RWPE1 (cell line): ENCODE data around the gene ISLR.

Experiments
- CTCF ChIA-PET: fragments of 350-600 bp; sonication (Branson Sonifier 250); formaldehyde crosslinking; extraction: SDS; loops from one replicate; lab custom pipeline; 2021; lab: Yijun Ruan, JAX
- POLR2A ChIA-PET: fragments of 400-600 bp; formaldehyde crosslinking; extraction: SDS; loops from one replicate; lab custom pipeline; 2020; ENCODE audit warnings: antibody characterized with exemption; ENCODE audit not compliant: low non-redundant PET; lab: Yijun Ruan, JAX
- DNase-seq: peaks from one replicate; pipeline ENCODE4 v3.0.0; 2012; ENCODE audit warnings: low spot score
- H3K27ac ChIP-seq: fragments of 450-650 bp; 2 replicates; pipeline ENCODE4 v1.5.1; 2017
- TF ChIP-seq, protein P1 (sequence below): fragments of 450-650 bp; conservative IDR thresholded peaks from 2 replicates; pipeline ENCODE4 v1.5.1; 2017; ENCODE audit warnings: low read depth, mild to moderate bottlenecking

Gene ISLR

DNA sequence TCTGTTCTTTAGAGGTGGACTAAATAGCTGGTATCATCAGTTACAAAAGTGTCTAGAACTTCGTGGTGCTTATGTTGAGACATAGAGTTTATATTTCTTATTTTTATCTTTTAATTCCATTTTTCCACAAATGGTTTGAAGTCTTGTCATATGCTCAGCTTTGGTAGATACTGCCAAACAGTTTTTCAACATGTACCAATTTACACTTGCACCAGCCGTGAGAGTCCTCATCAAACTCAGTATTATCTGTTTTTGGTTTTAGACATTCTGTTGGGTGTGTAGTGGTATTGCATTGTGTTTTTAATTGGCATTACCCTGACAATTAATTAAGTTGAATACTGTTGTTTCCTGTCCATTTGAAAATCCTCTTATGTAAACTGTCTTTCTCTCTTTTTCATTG is 26.5 kb upstream of the ISLR start:
- no peak overlapping the region for H3K27ac ChIP-seq
- no peak for DNase-seq
- POLR2A ChIA-PET = no interaction called here
- TF ChIP-seq, protein P1, sequence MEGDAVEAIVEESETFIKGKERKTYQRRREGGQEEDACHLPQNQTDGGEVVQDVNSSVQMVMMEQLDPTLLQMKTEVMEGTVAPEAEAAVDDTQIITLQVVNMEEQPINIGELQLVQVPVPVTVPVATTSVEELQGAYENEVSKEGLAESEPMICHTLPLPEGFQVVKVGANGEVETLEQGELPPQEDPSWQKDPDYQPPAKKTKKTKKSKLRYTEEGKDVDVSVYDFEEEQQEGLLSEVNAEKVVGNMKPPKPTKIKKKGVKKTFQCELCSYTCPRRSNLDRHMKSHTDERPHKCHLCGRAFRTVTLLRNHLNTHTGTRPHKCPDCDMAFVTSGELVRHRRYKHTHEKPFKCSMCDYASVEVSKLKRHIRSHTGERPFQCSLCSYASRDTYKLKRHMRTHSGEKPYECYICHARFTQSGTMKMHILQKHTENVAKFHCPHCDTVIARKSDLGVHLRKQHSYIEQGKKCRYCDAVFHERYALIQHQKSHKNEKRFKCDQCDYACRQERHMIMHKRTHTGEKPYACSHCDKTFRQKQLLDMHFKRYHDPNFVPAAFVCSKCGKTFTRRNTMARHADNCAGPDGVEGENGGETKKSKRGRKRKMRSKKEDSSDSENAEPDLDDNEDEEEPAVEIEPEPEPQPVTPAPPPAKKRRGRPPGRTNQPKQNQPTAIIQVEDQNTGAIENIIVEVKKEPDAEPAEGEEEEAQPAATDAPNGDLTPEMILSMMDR = no peak
- CTCF ChIA-PET = no interaction called here

DNA sequence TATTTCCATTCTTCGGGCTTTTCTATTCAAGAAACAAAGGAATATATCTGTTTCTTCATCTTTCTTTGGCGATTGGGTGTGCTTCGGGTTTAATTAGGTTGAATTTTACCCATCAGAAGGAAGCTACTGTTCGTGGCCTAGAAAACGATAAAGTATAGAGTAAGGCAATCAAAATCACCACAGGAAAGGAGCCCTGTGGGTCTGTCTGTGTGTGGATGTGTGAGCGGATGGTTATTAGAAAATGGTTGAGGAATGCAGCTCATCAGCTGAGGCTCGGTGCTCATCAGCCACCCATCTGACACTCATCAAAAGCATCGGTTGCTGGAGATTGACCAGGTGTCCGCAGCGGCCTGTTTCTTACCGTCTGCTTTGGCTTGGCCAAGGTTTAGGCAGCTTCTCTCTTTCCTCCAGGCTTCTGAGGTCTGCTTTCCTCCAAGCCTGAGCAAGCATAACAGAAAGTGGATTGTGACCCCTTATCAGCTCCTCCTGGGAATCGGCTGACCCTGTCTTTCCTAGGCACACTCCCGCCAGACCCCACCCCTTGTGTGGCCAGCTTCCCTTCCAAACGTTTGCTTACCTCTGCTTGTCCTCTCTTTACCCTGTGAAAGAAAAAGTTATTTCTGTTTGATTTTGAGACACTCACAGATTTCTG is 17.6 kb upstream of the ISLR start:
- DNase-seq = no peak
- TF ChIP-seq, protein P1 = no peak
- POLR2A ChIA-PET = no interaction called here
- no peak overlapping the region for H3K27ac ChIP-seq
- CTCF ChIA-PET = interaction anchor here (0.7 kb wide), 1 partner anchor 1470 kb away, joined by 3 read pairs; no protein-coding TSS in a partner anchor

DNA sequence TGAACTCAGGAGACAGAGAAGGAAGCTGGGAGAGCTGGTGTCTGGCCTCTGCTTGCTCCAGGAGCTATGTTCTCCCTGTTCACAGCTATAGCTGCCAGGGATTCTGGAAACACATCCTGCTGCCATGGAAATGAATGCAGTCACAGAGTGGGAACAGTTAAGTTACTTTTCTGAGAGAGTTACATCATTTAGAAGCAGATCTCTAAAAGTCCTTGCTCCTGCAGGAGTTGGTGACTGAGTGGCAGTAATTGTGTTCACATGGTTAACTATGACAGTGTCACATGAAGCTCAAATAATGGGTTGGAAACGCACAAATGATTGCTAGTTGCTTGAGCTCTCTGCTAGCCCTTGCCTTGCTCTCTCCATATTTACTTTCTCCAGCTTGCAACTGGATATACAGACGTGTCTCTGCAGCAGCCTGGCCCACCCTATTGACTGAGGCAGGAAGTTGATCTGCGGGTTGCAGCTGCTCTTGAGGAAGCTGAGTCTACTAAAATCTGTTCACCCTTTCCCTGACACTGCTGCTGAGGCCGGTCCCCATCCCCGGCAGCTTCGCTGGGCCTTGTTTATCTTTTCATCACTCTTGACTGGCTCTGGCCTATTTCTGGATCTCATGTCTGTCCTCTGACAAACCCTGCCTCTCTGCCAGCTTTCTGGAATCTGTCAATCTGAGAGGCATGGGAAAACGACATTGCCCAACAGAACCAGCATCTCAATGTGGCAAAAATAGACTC is 16.7 kb upstream of the ISLR start:
- CTCF ChIA-PET = interaction anchor here (0.7 kb wide), 1 partner anchor 1469 kb away, joined by 3 read pairs; no protein-coding TSS in a partner anchor
- no peak for DNase-seq
- POLR2A ChIA-PET = no interaction called here
- no peak overlapping the region for H3K27ac ChIP-seq
- TF ChIP-seq, protein P1 = no peak

DNA sequence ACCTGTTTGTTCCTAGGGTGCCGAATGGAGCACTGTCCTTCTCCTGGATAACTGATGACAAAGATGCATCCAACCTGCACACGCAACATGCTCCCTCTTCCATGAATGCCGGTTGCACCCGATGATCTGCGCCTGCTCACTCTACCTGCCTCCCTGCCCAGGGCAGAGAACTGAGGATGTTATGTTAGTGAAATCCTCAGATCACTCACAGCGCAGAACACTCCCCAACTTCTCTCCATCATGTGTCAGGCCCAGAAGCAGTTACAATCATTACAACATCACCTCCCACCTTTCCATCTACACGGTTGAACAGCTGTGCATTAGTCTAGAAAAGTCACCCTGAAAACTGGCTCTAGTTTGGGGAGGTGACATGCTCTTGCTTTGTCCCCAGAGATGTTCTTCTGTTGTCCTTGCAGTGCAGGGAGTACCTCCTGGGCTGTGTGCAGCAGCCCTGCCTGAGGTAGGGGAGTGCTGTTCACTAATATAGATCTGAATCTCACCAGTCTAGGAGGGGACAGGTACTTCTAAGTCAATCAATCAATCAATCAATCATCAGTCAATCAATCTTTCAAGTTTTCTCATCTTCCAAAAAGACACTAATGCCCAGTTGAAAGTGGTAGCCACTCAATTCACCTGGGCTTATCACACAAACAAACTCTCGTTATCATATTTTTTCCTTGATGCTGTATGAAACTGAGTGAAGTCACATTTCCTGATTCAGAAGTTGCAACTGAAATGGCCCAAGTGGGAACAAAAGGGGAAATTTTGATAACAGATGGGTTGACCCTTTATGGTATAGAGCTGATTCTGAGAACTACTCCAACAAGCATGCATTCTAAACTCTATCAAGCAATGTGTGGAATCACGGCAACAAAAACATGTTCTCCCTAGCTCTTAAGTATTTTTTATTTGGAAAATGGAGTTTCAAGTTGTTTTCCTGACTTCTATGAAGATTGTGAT is 15.4 kb upstream of the ISLR start:
- CTCF ChIA-PET = no interaction called here

DNA sequence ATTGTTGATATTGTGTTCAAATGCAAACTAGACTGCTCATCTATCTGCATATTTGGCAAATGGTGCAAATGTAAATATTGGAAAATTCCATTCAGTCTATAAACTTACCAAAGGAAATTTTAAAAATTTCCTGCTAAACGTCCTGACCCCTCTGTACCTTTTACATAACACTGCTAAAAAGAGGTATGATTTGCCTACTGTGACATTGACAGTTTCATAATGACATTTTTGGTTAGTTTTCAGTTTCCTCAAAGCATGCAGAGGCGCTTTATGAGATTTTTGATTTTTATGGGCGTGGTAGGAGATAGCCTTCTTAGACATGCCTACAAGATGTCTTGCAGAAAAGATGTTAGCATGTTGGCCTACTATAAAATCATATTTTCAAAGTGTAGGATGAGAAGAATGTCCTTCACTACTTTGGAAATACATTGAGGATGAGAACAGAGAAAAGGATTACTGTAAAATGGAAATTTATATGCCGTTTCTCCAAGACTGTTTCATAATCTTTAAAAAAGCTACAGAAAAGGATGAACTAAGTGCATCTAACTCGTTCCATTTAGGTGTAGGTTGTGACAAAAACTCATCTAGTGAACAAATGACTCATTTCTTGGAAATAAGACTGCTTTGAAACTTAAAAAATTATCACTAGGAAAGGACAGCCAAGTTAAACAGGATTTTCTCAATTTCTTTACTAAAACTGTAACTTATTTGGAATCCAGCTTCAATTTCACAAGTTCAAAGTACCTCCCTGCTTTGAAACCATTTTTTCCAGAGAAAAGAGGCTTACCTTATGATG is 14.5 kb upstream of the ISLR start:
- POLR2A ChIA-PET = no interaction called here
- DNase-seq = no peak
- H3K27ac ChIP-seq = no peak overlapping the region
- CTCF ChIA-PET = interaction anchor here (1.1 kb wide), 1 partner anchor 25 kb away, joined by 4 read pairs; no protein-coding TSS in a partner anchor
- TF ChIP-seq, protein P1 = no peak

More for the DNA sequence above, 15.4 kb upstream of the ISLR start:
- POLR2A ChIA-PET = no interaction called here
- TF ChIP-seq, protein P1 = no peak
- DNase-seq = no peak
- H3K27ac ChIP-seq = no peak overlapping the region
